ENCODE results near the gene ADGRG3.

Gene ADGRG3

GRCh38 chr16:57688987-57689761 is 21.1 kb downstream of the ADGRG3 start:
- no peak for TF ChIP-seq CTCF (IDR thresholded peaks at IDR 0.05)
- Histone ChIP-seq H3K27ac (no peak overlapping the region), H3K4me3 (no peak overlapping the region)
- DNase-seq (ENCODE audit: low spot score): peak; percentile 64

GRCh38 chr16:57689762-57690558 is 21.9 kb downstream of the ADGRG3 start:
- Histone ChIP-seq H3K4me3 (no peak overlapping the region), H3K27ac (no peak overlapping the region)
- DNase-seq (ENCODE audit: low spot score): peak; percentile 36
- TF ChIP-seq CTCF (IDR thresholded peaks at IDR 0.05): no peak

- no peak overlapping the region for H3K27ac ChIP-seq
- H3K4me3 ChIP-seq: no peak overlapping the region
- no peak for TF ChIP-seq CTCF (IDR thresholded peaks at IDR 0.05)
- DNase-seq (ENCODE audit: low spot score): peak; percentile 45
Measured at GRCh38 chr16:57690782-57691471, 22.8 kb downstream of the ADGRG3 start.

GRCh38 chr16:57692636-57693035 is 24.5 kb downstream of the ADGRG3 start:
- Histone ChIP-seq H3K4me3 (no peak overlapping the region), H3K27ac (no peak overlapping the region)
- no peak for DNase-seq (ENCODE audit: low spot score)
- no peak for TF ChIP-seq CTCF (IDR thresholded peaks at IDR 0.05)

GRCh38 chr16:57693550-57693949 is 25.4 kb downstream of the ADGRG3 start:
- DNase-seq (ENCODE audit: low spot score): no peak
- no peak overlapping the region for H3K4me3 ChIP-seq
- TF ChIP-seq CTCF (IDR thresholded peaks at IDR 0.05): no peak
- no peak overlapping the region for H3K27ac ChIP-seq

GRCh38 chr16:57694231-57694724 is 26.2 kb downstream of the ADGRG3 start:
- Histone ChIP-seq H3K4me3 (no peak overlapping the region), H3K27ac (no peak overlapping the region)
- TF ChIP-seq CTCF (IDR thresholded peaks at IDR 0.05): no peak
- DNase-seq (ENCODE audit: low spot score): peak; percentile 40

All from coronary artery (tissue), 2 donors.